B cell (primary cell): ENCODE data around the gene THOC7. TPM values are rescaled to one million over a fixed set of nuclear protein-coding genes. Genes with fewer than 3 reads are reported as not detected.

ENCODE experiments used
- ATAC-seq: fragments of 200-7000 bp; cut with Tn5 transposase; one replicate; pipeline ENCODE4 v1.10.0; 2021; ENCODE audit warnings: low read depth, mild to moderate bottlenecking, moderate number of reproducible peaks, moderate library complexity
- CTCF ChIA-PET: fragments of 350-600 bp; sonication (Branson Sonifier 250); formaldehyde crosslinking; loops from one replicate; lab custom pipeline; 2021; ENCODE audit warnings: antibody characterized with exemption, inconsistent platforms; lab: Charles Lee
- POLR2A ChIA-PET: fragments of 350-600 bp; sonication (Branson Sonifier 250); formaldehyde crosslinking; loops from one replicate; lab custom pipeline; 2021; ENCODE audit warnings: antibody characterized with exemption; lab: Charles Lee
- DNase-seq: peaks from one replicate; pipeline ENCODE4 v3.0.0; 2013
- H2AFZ ChIP-seq: 2 replicates; pipeline ENCODE4 v1.6.1; 2012; ENCODE audit warnings: mild to moderate bottlenecking, low read depth, low read length; ENCODE audit not compliant: insufficient read depth, poor library complexity, severe bottlenecking
- H3K27ac ChIP-seq, 2 donors: 1 replicate in 1 of 2; 2 replicates in 1 of 2; pipeline ENCODE4 v1.5.1; 2012 to 2013; ENCODE audit warnings: low read length in 2 of 2, mild to moderate bottlenecking in 2 of 2, moderate library complexity in 1 of 2
- H3K27me3 ChIP-seq, 4 experiments: fragments of 200-600 bp in 1 of 4; sonication (generic) in 1 of 4; replicated peaks in 1 of 4; 1 replicate in 2 of 4; 2 replicates in 2 of 4; pipeline versions ENCODE4 v1.6.1 to v1.7.0; 2013 to 2016; ENCODE audit warnings: low read length in 3 of 4, mild to moderate bottlenecking in 2 of 4, mixed read lengths in 1 of 4, moderate library complexity in 1 of 4; ENCODE audit not compliant: insufficient read depth in 4 of 4, control insufficient read depth in 3 of 4; ENCODE audit errors: control extremely low read depth in 1 of 4
- H3K36me3 ChIP-seq, 2 experiments: replicated peaks in 1 of 2; 1 replicate in 1 of 2; 2 replicates in 1 of 2; pipeline versions ENCODE4 v1.6.1 to v1.7.1; 2013; ENCODE audit warnings: low read length in 1 of 2; ENCODE audit not compliant: insufficient read depth in 2 of 2, control insufficient read depth in 1 of 2; ENCODE audit errors: control extremely low read depth in 1 of 2, extremely low read depth in 1 of 2
- H3K4me1 ChIP-seq, 2 donors: fragments of 200-600 bp in 1 of 2; sonication (generic) in 1 of 2; 1 replicate in 1 of 2; 2 replicates in 1 of 2; pipeline versions ENCODE4 v1.5.1 to v1.6.1; 2013 to 2017; ENCODE audit warnings: low read length in 2 of 2; ENCODE audit not compliant: control insufficient read depth in 2 of 2, insufficient read depth in 2 of 2
- H3K4me2 ChIP-seq: replicated peaks from 2 replicates; pipeline ENCODE3; 2012; ENCODE audit warnings: mild to moderate bottlenecking, low read depth, low read length; ENCODE audit not compliant: poor library complexity, severe bottlenecking
- H3K4me3 ChIP-seq, 5 experiments: fragments of 200-600 bp in 1 of 5; sonication (generic) in 1 of 5; 1 replicate in 3 of 5; 2 replicates in 2 of 5; pipeline versions ENCODE4 v1.5.1 to v1.7.0; 2011 to 2016; ENCODE audit warnings: low read length in 4 of 5, mild to moderate bottlenecking in 4 of 5, low read depth in 2 of 5, control low read depth in 1 of 5, moderate library complexity in 1 of 5; ENCODE audit not compliant: insufficient read depth in 1 of 5; ENCODE audit errors: control extremely low read depth in 1 of 5, extremely low read depth in 1 of 5
- H3K79me2 ChIP-seq: fragments of 200-600 bp; sonication (generic); one replicate; pipeline ENCODE4 v1.6.0; 2016; ENCODE audit warnings: low read length; ENCODE audit not compliant: control insufficient read depth, insufficient read depth
- H3K9ac ChIP-seq: fragments of 200-600 bp; sonication (generic); 2 replicates; pipeline ENCODE4 v1.6.1; 2017; ENCODE audit warnings: mild to moderate bottlenecking, low read length, moderate library complexity
- H3K9me3 ChIP-seq, 3 donors: one replicate each; pipeline versions ENCODE4 v1.6.1 to v1.7.1; 2013; ENCODE audit warnings: low read length in 2 of 3; ENCODE audit not compliant: control insufficient read depth in 2 of 3, insufficient read depth in 1 of 3; ENCODE audit errors: control extremely low read depth in 1 of 3
- H4K20me1 ChIP-seq: 2 replicates; pipeline ENCODE4 v1.6.0; 2012; ENCODE audit warnings: mild to moderate bottlenecking, low read length; ENCODE audit not compliant: insufficient read depth, control insufficient read depth, poor library complexity, severe bottlenecking
- H3K27ac Mint-ChIP-seq: one replicate; pipeline ENCODE4 v1.8.0; 2021; ENCODE audit warnings: mixed read lengths
- H3K27me3 Mint-ChIP-seq: one replicate; pipeline ENCODE4 v1.8.0; 2021; ENCODE audit warnings: mixed read lengths
- H3K4me1 Mint-ChIP-seq: one replicate; pipeline ENCODE4 v1.8.0; 2021; ENCODE audit warnings: mixed read lengths
- H3K4me3 Mint-ChIP-seq: one replicate; pipeline ENCODE4 v1.8.0; 2021; ENCODE audit warnings: mixed read lengths
- H3K9me3 Mint-ChIP-seq: one replicate; pipeline ENCODE4 v1.8.0; 2022; ENCODE audit warnings: mixed read lengths; ENCODE audit not compliant: insufficient read depth
- EZH2 ChIP-seq: IDR thresholded peaks from 2 replicates; pipeline ENCODE4 v1.6.1; 2012; ENCODE audit warnings: borderline replicate concordance, low read depth, mild to moderate bottlenecking, moderate library complexity, low read length; ENCODE audit not compliant: insufficient read depth, poor library complexity, severe bottlenecking
- WGBS: methylation state at CpG from one replicate; pipeline ENCODE4 v1.1.5; 2013; ENCODE audit warnings: missing lambda C conversion rate; ENCODE audit not compliant: insufficient coverage; 5-methylcytosine and 5-hydroxymethylcytosine counted together
- intact Hi-C: fragments of 100-400 bp; cut with micrococcal nuclease; formaldehyde crosslinking; loops from one replicate; pipeline ENCODE4 v1.10.0; 2022
- polyA plus RNA-seq: library from polyadenylated mRNA; depleted of rRNA; stranded (reverse); fragments of >200 nt; gene quantifications from 2 replicates; pipeline ENCODE4 v1.2.3, GENCODE V29; 2012
- total RNA-seq, 2 donors: library from RNA; stranded (reverse); fragments of 120-200 nt in 1 of 2; gene quantifications; 1 replicate in 1 of 2; 2 replicates in 1 of 2; pipeline versions ENCODE4 v1.2.3 to v1.2.4, GENCODE V29; 2013 to 2022
- TF ChIP-seq, protein P1 (sequence below): fragments of 200-600 bp; IDR thresholded peaks from one replicate; pipeline ENCODE4 v1.8.0; 2022; ENCODE audit warnings: antibody characterized with exemption, mild to moderate bottlenecking

THOC7 gene
- total and polyA plus RNA-seq, 2 donors (not counting 1 experiment from before 2014, with no cell fraction given), result 17.5 to 30.5 TPM

- H3K9ac ChIP-seq, result no peak overlapping the region
- H4K20me1 ChIP-seq, result no peaks in the 10 kb centered on the region
- Mint-ChIP-seq H3K27me3 (no peaks in the 10 kb centered on the region), H3K9me3 (no peaks in the 10 kb centered on the region), H3K4me1 (no peaks in the 10 kb centered on the region), H3K4me3 (no peak overlapping the region), H3K27ac (no peak overlapping the region)
- no peaks in the 10 kb centered on the region for H3K27me3 ChIP-seq
- H3K79me2 ChIP-seq, result no peaks in the 10 kb centered on the region
- intact Hi-C loops, result no loop called here
- H3K4me1 ChIP-seq, result no peaks in the 10 kb centered on the region
- ChIA-PET CTCF (no interaction called here), POLR2A (no interaction called here)
- no CpG with 5 or more reads among the region's 3 CpGs for WGBS
- no peak overlapping the region for H2AFZ ChIP-seq
- no peak for DNase-seq
- no peak overlapping the region for H3K4me2 ChIP-seq
- H3K4me3 ChIP-seq, result no peak overlapping the region
- H3K36me3 ChIP-seq, result no peaks in the 10 kb centered on the region
- no peak overlapping the region for H3K27ac ChIP-seq
- H3K9me3 ChIP-seq, result no peaks in the 10 kb centered on the region
- TF ChIP-seq EZH2, result no peak
- TF ChIP-seq, protein P1, sequence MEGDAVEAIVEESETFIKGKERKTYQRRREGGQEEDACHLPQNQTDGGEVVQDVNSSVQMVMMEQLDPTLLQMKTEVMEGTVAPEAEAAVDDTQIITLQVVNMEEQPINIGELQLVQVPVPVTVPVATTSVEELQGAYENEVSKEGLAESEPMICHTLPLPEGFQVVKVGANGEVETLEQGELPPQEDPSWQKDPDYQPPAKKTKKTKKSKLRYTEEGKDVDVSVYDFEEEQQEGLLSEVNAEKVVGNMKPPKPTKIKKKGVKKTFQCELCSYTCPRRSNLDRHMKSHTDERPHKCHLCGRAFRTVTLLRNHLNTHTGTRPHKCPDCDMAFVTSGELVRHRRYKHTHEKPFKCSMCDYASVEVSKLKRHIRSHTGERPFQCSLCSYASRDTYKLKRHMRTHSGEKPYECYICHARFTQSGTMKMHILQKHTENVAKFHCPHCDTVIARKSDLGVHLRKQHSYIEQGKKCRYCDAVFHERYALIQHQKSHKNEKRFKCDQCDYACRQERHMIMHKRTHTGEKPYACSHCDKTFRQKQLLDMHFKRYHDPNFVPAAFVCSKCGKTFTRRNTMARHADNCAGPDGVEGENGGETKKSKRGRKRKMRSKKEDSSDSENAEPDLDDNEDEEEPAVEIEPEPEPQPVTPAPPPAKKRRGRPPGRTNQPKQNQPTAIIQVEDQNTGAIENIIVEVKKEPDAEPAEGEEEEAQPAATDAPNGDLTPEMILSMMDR, result no peak
- ATAC-seq, result no peak
Observed at GRCh38 chr3:63808633-63809032, 55.0 kb downstream of the THOC7 start.

DNA sequence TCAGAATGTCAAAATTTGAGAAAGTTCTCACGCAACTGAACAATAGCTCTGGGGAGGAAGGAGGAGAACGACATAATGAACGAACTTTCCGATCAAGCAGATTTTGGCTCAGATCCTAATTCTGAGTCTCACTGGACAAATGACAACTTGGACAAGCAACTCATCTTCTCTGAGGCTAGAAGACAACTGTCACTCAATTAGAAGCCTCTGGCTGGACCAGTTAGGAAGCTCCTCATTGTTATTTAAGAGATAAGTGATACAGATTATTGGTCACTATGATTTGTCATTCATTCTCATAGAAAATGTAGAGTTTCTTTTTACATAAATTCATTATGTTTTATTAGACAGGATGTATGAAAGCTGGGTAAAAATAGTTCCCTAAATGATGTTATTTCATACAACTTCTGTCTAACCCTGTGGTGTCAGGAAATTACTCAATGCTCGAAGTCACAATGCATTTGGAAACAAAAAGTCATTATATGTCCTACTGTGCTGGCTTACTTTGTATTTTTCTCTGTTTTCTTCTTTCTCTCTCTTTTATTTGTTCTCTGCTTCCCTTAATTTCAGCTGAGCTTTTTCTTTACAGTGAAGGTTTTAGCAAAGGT lies 55.5 kb downstream of the THOC7 start:
- Mint-ChIP-seq H3K4me1 (no peaks in the 10 kb centered on the region), H3K27ac (no peak overlapping the region), H3K4me3 (no peak overlapping the region), H3K9me3 (no peaks in the 10 kb centered on the region), H3K27me3 (no peaks in the 10 kb centered on the region)
- CTCF ChIA-PET, result no interaction called here
- H3K9me3 ChIP-seq, result no peaks in the 10 kb centered on the region
- 100% methylated on average over 4 of the region's 5 CpGs for WGBS
- no peak overlapping the region for H3K4me3 ChIP-seq
- H3K27ac ChIP-seq, result no peak overlapping the region
- no peak overlapping the region for H2AFZ ChIP-seq
- H3K4me2 ChIP-seq, result no peak overlapping the region
- H3K9ac ChIP-seq, result no peak overlapping the region
- H3K79me2 ChIP-seq, result no peaks in the 10 kb centered on the region
- POLR2A ChIA-PET, result no interaction called here
- DNase-seq (no peak), ATAC-seq (no peak)
- intact Hi-C loops, result no loop called here
- no peak for TF ChIP-seq EZH2
- TF ChIP-seq, protein P1, result no peak
- H4K20me1 ChIP-seq, result no peaks in the 10 kb centered on the region
- no peaks in the 10 kb centered on the region for H3K4me1 ChIP-seq
- H3K36me3 ChIP-seq, result no peaks in the 10 kb centered on the region
- H3K27me3 ChIP-seq, result no peaks in the 10 kb centered on the region
